Measurements from ENCODE around the gene IL16.

- TF ChIP-seq EZH2 (IDR thresholded peaks at IDR 0.05; ENCODE audit: insufficient read depth, poor library complexity, severe bottlenecking) (no peak), EZH2phosphoT487 (IDR thresholded peaks at IDR 0.05; ENCODE audit: insufficient read depth, low read depth) (no peak)
These were observed 31.1 kb upstream of the IL16 start for GRCh38 chr15:81165535-81165934.
